ENCODE data around the gene SCN1B.
"Not testable (repeated sequence)": the region's sequence is repeated elsewhere in the genome, so short reads cannot be mapped to it uniquely, and the experiment has no call there.

Gene SCN1B

DNA sequence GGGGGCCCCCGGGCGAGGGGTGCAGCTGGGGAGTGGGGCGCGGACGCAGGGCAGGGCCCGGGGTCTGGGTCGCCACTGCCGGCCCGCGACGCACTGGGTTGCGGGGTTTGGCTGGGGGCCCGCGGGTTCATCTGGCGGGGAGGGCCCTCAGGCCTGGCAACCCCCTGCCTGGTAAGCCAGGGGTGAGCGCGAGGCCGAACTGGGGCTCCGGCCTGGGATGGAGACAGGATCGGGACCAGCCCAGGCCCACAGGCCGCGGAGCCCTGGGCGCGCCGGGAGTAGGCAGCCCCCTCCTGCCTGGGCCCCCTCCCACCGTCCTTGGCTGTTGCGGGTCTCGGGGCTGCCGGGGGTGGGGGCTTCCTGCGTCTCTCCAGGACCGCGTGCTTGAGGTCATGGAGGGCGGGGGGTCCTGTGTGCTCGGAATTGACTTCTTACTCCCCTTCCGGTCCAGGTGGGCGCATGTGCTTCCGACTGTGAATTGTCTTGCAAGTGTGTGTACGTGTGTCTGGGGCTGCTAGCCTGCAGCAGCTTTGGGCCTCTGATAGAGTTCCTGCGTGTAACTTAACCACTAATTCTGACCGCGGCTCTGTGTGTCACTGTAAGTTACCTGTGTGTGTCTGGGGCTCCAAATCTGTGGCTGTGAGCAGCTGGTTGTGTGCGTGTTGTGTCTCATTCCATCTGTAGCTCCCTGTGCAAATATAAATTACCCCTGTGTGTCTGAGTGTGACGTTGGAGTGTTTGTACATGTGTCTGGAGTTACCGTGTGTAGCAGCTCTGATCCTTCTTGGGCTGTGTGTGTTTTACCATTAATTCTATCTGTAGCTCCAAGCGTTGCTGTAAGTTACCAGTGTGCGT is 29.4 kb upstream of the SCN1B start:
- no peak for DNase-seq (ENCODE audit: low spot score)

DNA sequence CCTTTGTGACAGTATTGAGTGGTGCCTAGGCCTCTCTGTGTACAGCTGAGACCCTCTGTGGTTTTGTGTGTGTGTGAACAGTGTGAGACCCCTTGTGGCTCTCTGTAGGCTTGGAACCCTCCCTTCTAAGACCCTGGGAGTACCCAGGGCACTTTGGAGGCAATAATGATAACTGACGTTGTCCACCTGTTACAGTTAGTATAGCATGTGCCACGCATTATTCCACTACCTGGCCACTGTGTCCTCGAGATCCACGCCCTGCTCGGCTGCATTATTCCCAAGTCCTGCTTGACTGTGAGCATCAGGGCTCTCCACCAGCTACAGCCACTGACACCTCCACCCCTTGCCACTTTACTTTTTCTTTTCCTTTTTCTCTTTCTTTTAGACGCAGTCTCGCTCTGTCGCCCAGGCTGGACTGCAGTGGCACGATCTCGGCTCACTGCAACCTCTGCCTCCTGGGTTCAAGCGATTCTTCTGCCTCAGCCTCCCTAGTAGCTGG is 28.2 kb upstream of the SCN1B start:
- no peak for DNase-seq (ENCODE audit: low spot score)

DNA sequence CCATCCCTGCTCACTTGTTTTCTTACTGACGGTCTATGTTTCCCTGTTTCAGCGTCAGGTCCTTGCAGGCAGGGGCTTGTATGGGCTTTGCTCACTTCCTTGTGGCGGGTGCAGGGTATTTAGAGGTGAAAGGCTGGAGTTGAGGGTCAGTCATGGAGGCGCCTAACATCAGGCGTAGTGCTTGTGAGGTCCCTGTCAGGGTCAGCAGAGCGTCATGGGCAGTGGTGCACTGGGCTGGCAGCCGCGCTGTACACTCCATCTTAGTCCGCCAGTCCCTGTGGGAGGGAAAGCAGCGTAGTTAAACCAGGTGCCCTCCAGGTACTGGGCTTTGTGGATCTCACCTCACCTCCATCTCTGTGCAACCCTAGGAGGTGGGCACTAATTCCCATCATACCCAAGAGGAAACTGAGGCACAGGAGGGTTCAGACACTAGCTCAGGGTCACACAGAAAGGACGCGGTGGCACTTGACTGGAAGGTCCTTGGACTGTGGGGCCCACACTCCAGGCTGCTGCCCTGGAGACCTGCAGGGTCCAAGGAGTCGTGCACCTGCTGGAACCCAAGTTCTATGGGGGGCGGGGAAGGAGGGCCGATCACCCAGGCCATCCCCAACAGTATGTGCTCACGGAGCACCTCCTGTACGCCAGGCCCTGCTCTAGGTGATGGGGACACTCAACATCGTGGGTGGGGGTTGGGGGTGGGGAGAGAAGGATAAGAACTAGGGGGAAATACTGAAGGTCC is 25.6 kb upstream of the SCN1B start:
- DNase-seq (ENCODE audit: low spot score) = no peak

DNA sequence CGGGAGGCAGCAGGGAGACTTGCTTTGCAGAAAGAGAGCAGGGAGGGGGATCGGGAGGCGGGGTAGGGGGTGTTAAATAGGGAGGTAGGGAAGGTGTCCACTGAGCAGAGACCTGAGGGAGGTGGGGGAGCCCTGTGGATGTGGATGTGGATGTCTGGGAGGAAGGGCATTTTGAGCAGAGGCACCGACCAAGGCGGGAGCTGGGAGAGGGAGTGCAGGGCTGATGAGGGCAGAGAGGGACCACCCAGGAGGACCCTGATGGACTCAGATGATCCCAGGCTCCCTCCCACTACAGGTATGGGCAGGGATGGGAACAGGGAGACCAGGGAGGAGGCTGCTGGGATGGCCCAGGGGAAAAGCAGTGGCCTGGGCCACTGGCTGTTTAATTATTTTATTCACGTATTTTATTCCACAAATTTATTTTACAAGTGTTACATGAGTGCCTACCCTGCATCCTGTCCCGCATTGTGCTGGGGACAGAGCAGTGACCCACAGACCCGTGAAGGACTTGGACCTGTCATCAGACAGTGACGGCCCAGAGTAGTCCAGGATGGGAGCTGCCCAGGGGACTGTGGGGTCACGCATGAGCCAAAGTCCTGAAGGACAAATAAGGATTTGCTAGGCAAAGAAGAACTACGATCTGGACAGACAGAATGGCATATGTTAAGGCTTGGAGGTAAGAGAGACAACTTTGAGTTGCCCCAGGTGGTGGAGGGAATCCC is 24.9 kb upstream of the SCN1B start:
- DNase-seq (ENCODE audit: low spot score) = no peak

DNA sequence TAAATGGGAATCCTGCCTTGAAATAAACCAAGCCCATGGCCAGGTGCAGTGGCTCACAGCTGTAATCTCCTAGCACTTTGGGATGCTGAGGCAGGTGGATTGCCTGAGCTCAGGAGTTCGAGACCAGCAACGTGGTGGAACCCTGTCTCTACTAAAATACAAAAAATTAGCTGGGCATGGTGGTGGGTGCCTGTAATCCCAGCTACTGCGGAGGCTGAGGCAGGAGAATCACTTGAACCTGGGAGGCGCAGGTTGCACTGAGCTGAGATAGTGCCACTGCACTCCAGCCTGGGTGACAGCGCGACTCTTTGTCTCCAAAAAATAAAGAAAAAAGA is 24.3 kb upstream of the SCN1B start:
- DNase-seq (ENCODE audit: low spot score) = not testable (repeated sequence)

DNA sequence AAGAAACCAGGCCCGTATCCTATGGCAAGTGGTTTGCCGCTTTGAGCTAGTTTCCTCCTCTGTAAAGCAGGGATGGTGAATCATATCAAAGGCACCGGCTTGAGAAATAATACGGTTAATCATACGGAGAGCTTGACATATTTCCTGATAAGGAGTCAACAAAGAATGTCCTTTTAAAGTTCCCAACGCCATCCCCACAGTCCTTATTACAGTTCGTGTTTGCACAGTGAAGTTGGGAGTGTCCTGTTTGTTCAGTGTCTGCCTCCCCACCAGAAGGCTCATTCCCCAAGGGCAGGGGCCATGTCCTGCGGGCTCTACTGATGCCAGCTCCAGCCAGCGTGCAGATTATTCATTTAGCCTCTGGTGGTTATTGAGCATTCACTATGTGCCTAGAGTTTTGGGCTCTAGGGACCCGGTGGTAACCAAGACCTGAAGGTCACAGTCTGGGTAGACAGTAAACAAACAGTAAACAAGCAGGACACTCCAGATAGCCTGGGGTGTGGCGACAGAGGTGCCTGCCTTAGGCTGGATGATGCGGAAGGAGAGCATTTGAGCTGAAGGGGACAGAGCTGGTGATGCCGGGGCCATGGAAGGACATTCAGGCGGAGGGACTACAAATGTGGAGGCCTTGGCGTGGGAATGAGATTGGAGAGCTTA is 23.8 kb upstream of the SCN1B start:
- DNase-seq (ENCODE audit: low spot score) = no peak

DNA sequence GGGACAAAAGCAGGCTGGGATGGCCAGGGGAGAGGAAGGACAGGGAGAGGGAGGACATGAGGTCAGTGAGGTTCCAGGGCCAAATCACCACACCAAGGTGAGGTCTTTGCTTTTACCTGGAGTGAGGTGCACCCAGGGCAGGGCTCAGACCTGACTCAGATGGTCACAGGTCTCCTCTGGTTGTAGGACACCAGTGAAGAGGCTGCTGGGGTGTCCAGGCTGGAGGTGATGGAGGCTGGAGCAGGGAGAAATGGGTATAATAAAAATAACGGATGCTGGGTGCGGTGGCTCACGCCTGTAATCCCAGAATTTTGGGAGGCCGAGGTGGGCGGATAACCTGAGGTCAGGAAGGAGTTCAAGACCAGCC is 23.3 kb upstream of the SCN1B start:
- no peak for DNase-seq (ENCODE audit: low spot score)

DNA sequence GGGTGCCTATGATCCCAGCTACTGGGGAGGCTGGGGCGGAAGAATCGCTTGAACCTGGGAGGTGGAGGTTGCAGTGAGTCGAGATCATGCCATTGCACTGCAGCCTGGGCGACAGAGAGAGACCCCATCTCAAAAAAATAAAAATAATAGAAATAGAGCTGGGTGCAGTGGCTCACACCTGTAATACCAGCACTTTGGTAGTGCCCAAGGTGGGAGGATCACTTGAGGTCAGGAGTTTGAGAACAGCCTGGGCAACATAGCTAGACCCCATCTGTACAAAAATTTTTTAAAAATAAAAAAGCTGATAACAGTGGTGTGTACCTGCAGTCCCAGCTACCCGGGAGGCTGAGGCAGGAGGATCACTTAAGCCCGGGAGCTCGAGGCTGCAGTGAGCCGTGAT is 22.8 kb upstream of the SCN1B start:
- DNase-seq (ENCODE audit: low spot score) = not testable (repeated sequence)

DNA sequence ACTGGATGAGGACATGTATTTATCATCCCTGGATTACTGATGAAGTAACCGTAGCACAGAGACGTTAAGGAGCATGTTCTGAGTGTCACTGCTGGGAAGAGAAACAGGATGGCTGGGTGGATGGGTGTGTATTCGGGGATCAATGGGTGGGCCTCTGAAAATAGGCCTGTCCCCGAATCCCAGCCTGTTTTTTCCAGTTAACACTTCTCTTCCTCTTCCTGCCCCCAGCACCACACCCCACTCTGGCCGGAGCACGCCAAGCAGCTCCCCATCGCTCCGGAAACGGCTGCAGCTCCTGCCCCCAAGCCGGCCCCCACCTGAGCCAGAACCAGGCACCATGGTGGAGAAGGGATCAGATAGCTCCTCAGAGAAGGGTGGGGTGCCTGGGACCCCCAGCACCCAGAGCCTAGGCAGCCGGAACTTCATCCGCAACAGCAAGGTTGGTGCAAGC is 21.4 kb upstream of the SCN1B start:
- no peak for DNase-seq (ENCODE audit: low spot score)

DNA sequence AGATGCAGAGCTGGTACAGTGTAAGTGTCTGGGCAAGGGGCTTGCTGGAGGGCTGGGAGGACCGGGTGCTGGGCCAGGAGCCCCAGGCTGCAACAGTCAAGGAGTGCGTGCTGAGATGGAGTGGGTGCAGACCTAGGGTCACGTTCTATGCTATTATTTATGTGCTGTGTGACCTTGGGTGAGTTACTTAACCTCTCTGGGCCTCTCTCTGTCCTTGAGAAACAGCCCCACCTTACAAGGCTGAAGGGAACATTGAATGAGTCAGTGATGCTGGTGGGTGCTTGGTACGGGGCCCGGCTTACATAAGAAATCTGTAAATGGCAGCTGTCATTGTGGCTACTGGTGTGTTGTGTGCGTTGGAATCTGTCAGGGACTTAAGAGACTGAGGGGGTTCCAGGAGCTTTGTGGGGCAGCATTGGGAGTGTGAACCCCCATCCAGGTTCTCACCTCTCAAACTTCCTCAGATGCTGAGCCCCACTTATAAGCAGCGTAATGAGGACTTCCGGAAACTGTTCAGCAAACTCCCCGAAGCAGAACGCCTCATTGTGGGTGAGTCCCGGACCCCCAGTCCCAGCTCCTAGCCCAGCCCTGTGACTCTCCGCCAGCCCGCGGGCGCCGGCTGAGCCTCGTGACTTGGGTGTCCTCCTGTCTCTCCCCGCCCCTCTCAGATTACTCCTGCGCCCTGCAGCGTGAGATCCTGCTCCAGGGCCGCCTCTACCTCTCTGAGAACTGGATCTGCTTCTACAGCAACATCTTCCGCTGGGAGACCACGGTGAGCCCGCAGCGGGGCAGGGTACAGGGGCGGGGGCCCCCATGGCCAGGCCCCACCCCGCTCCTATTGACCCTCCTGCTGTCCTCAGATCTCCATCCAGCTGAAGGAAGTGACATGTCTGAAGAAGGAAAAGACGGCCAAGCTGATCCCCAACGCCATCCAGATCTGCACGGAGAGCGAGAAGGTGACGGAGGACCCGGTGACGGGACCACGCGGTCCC is 20.6 kb upstream of the SCN1B start:
- no peak for DNase-seq (ENCODE audit: low spot score)

DNA sequence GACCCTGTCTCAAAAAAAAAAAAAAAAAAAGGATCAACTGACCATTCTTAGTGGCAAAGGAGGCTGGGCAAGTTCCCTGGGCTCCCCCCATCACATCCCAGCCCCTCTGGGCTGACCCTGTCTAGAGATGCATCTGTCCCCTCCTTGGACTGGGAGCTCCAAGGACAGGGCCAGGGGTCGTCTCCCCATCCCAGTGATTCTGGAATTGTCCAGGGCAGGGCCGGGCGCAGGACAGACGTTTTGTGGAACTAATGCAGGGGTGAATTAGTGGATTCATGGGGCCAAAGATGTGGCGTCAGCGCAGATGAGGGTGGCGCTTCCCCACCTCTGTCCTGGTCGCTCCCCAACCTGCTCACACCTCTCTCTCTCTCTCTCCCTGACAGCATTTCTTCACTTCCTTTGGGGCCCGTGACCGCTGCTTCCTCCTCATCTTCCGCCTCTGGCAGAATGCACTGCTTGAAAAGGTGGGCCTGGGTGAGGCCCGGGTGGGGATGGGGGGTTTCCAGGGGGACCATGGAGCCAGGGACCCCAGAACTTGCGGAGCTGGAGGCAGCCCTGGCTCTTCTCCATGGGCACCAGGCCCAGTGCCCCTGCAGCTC is 19.1 kb upstream of the SCN1B start:
- no peak for DNase-seq (ENCODE audit: low spot score)

DNA sequence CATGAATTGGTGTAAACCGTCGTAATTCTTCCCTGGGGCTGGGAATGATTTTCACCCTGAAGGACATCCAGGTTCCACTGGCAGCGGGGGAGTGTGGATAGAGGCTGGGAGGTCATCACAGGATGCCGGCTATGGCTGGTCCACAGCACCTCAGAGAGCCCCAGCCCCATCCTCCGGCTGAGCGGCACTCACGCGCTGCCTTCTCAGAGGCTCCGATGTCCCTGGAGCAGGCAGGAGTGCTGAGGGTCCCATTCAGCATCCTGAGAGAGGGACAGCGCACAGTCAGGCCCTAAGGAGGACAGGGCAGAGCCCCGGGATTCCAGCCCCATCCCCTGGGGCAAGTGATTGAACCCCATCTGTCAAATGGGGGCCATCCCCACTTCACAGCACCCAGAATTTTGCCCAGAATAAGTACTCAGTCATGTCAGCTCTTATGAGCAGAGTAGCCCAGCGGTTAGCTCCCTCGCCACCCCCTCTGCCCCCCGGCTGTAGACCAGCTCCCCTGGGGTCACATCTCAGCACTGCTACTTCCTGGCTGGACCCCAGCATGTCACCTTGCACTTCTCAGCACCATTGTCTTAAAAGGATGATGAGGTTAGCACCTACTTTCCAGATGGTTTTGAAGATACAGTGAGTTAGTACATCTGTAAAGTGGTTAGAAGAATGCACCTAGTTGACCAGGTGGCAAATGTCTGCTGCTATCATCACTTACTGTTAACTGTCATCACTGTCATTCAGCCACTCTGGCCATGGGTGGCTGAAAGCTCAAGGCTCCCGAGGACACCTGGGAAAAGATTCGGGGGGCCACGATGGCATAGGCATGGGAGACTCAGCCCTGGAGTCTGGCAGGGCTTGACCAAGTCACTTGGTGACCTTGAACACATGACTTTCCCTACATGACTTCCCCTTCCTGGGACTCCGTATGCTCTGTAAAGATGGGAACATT is 18.3 kb upstream of the SCN1B start:
- DNase-seq (ENCODE audit: low spot score) = no peak

DNA sequence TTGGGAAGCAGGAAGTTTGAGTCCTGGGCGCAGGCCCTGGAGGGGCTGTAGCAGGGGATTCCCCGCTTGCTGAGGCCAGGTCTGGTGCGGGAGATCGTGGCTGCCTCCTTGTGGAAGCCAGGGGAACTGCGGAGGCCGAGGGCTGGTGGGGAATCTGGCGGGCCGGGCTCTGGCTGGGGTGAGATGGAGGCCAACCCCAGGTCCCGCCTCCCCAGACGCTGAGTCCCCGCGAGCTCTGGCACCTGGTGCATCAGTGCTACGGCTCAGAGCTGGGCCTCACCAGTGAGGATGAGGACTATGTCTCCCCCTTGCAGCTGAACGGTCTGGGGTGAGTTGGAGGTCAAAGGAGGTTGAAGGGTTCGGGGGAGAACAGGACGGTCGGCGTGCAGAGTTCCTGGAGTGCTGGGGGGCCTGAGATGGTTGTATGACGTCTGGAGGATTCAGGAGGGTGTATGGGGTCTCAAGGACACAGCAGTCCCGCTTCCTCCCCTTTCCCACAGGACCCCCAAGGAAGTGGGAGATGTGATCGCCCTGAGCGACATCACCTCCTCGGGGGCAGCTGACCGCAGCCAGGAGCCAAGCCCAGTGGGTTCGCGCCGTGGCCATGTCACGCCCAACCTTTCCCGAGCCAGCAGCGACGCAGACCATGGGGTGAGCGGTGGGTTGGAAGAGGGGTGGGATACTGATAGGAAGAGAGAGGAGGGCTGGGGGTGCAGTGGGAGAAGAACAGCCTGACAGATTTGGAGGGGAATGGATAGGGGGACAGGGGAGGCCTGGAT is 17.0 kb upstream of the SCN1B start:
- DNase-seq (ENCODE audit: low spot score) = no peak

DNA sequence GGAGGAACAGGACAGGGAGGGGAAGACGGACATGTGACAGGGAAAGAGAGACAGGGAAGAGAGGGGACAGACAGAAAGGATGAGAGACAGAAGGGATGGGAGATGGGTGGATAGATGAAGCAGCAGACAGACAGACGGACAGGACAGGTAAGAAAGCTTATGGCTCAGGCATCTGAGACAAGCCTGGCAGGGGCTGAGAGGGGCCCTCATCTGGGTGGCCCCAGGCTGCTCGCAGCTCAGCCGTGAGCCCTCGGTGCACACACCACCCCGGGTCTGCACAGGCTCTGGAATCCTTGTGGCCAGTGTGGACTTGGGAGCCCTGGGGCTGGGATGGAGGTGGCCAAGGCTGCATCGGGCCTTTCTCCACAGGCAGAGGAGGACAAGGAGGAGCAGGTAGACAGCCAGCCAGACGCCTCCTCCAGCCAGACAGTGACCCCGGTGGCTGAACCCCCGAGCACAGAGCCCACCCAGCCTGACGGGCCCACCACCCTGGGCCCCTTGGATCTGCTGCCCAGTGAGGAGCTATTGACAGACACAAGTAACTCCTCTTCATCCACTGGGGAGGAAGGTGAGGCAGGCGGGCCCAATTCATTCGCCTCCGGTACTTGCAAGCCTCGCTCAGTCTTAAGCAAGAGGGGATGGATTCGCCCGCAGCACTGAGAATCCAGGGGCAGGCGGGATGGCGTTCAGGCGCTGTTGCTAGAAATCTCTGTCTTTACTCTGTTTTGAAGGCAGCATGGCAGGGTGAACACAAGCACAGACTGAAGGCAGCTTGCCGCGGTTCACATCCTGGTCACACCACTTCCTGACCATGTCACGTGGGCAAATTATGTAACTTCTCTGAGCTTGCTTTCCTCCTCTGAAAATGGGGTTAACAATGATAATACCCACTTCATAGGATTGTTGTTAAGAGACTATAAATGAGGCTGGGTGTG is 16.2 kb upstream of the SCN1B start:
- no peak for DNase-seq (ENCODE audit: low spot score)

DNA sequence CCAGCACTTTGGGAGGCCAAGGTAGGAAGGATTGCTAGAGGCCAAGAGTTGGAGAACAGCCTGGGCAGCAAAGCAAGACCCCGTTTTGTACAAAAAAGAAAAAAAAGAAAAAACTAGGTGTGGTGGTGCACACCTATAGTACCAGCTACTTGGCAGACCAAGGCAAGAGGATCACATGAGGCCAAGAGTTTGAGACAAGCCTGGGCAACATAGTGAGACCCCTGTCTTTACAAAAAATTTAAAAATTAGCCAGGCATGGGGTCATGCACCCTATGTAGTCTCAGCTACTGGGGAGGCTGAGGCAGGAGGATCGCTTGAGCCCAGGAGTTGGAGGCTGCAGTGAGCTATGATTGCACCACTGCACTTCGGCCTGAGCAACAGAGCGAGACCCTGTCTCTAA is 15.5 kb upstream of the SCN1B start:
- DNase-seq (ENCODE audit: low spot score) = not testable (repeated sequence)

DNA sequence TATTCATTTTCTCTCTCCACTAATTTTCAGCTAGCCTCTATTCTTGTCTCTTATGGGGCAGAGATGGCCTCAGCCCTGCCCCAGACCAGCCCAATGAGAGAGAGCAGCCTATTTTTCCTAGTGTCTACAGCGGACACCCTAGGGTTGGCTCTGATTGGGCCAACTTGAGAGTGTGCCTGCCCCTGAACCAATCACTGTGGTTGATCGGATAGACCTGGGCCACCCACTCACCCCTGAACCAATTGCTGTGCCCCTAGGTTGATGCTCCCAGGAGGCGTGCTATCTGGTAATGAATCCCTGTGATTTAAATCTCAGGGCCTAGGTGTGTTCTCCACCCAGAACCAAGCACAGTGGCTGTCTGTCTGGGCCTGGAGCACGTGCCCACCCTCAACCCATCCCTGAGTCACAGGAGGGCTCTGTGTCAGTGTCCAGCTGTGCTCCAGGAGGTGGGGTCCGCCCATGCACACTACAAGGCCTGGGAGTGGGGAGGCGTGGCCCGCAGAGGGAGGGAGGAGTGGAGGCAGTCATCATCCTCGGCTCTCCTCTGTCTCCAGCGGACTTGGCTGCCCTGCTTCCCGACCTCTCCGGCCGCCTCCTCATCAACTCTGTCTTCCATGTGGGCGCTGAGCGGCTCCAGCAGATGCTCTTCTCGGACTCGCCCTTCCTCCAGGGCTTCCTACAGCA is 14.9 kb upstream of the SCN1B start:
- DNase-seq (ENCODE audit: low spot score) = no peak

DNA sequence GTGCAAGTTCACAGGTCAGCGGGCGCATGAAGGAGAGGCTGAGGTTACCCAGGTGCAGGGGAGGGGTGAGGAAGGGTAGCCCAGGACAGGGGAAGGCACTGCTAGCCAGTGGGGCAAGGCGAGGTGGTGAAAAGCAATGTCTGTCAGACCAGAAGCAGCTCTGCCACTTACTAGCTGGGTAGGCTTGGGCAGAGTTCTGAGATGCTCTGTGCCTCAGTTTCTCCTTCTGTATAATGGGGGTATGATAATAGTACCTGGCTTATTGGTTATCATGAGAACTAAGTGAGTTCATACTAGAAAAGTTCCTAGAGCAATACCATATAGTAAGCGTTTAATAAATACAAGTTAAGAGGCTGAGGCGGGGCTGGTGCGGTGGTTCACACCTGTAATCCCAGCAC is 14.3 kb upstream of the SCN1B start:
- DNase-seq (ENCODE audit: low spot score) = no peak

Measured in globus pallidus (tissue), 1 donor.